Measurements from ENCODE around the gene KDM3B. TPM values are rescaled to one million over a fixed set of nuclear protein-coding genes. Genes with fewer than 3 reads are reported as not detected.

The KDM3B gene
- total RNA-seq, 1 donor from 2014 or later = 60.6 TPM

- ATAC-seq = peak; percentile 86
- H3K27ac ChIP-seq = peak overlapping the region; percentile 56
These were observed 17.2 kb downstream of the KDM3B start for GRCh38 chr5:138369706-138370105.

GRCh38 chr5:138370537-138370936 lies 18.1 kb downstream of the KDM3B start:
- no peak for DNase-seq
- no peaks in the 10 kb centered on the region for H3K27me3 ChIP-seq
- H3K4me3 ChIP-seq = no peak overlapping the region
- no peaks in the 10 kb centered on the region for H3K9me3 ChIP-seq
- peaks cover 27% of the 10 kb centered on the region for H3K36me3 ChIP-seq
- TF ChIP-seq CTCF (IDR thresholded peaks at IDR 0.05) = no peak
- peak; percentile 30 for ATAC-seq
- H3K27ac ChIP-seq = peak overlapping the region; percentile 34
- peaks cover 33% of the 10 kb centered on the region for H3K4me1 ChIP-seq
- intact Hi-C loops (cut with DNase I) = no loop called here

More at GRCh38 chr5:138369706-138370105, 17.2 kb downstream of the KDM3B start:
- H3K27me3 ChIP-seq = no peaks in the 10 kb centered on the region
- TF ChIP-seq CTCF (IDR thresholded peaks at IDR 0.05) = no peak
- DNase-seq = no peak
- H3K9me3 ChIP-seq = no peaks in the 10 kb centered on the region
- peaks cover 33% of the 10 kb centered on the region for H3K4me1 ChIP-seq
- H3K4me3 ChIP-seq = no peak overlapping the region
- intact Hi-C loops (cut with DNase I) = no loop called here
- peaks cover 19% of the 10 kb centered on the region for H3K36me3 ChIP-seq

GRCh38 chr5:138371454-138371853 lies 19.0 kb downstream of the KDM3B start:
- Histone ChIP-seq H3K9me3 (no peaks in the 10 kb centered on the region), H3K36me3 (peaks cover 36% of the 10 kb centered on the region), H3K27me3 (no peaks in the 10 kb centered on the region), H3K4me1 (peaks cover 31% of the 10 kb centered on the region), H3K4me3 (no peak overlapping the region), H3K27ac (no peak overlapping the region)
- TF ChIP-seq CTCF (IDR thresholded peaks at IDR 0.05) = no peak
- intact Hi-C loops (cut with DNase I) = no loop called here
- ATAC-seq (peak; percentile 10), DNase-seq (no peak)

- Histone ChIP-seq H3K36me3 (peaks cover 44% of the 10 kb centered on the region), H3K9me3 (no peaks in the 10 kb centered on the region), H3K4me1 (peaks cover 24% of the 10 kb centered on the region), H3K4me3 (no peak overlapping the region), H3K27me3 (no peaks in the 10 kb centered on the region), H3K27ac (no peak overlapping the region)
- ATAC-seq (no peak), DNase-seq (no peak)
- no peak for TF ChIP-seq CTCF (IDR thresholded peaks at IDR 0.05)
- intact Hi-C loops (cut with DNase I) = no loop called here
These were observed 19.7 kb downstream of the KDM3B start for GRCh38 chr5:138372225-138372624.

GRCh38 chr5:138372653-138373052 lies 20.2 kb downstream of the KDM3B start:
- Histone ChIP-seq H3K27ac (no peak overlapping the region), H3K36me3 (peaks cover 48% of the 10 kb centered on the region), H3K4me3 (no peak overlapping the region), H3K27me3 (no peaks in the 10 kb centered on the region), H3K4me1 (peaks cover 20% of the 10 kb centered on the region), H3K9me3 (no peaks in the 10 kb centered on the region)
- ATAC-seq (no peak), DNase-seq (no peak)
- intact Hi-C loops (cut with DNase I) = no loop called here
- no peak for TF ChIP-seq CTCF (IDR thresholded peaks at IDR 0.05)

GRCh38 chr5:138382347-138382746 lies 29.9 kb downstream of the KDM3B start:
- Histone ChIP-seq H3K4me3 (no peak overlapping the region), H3K27me3 (no peaks in the 10 kb centered on the region), H3K27ac (no peak overlapping the region), H3K4me1 (no peaks in the 10 kb centered on the region), H3K36me3 (peaks cover 99% of the 10 kb centered on the region), H3K9me3 (no peaks in the 10 kb centered on the region)
- DNase-seq (no peak), ATAC-seq (no peak)
- intact Hi-C loops (cut with DNase I) = no loop called here
- no peak for TF ChIP-seq CTCF (IDR thresholded peaks at IDR 0.05)

Measured in upper lobe of right lung (tissue), 1 donor.